ENCODE results near the gene SETD6.
"Not testable (repeated sequence)": the region's sequence is repeated elsewhere in the genome, so short reads cannot be mapped to it uniquely, and the experiment has no call there.

Gene SETD6, protein sequence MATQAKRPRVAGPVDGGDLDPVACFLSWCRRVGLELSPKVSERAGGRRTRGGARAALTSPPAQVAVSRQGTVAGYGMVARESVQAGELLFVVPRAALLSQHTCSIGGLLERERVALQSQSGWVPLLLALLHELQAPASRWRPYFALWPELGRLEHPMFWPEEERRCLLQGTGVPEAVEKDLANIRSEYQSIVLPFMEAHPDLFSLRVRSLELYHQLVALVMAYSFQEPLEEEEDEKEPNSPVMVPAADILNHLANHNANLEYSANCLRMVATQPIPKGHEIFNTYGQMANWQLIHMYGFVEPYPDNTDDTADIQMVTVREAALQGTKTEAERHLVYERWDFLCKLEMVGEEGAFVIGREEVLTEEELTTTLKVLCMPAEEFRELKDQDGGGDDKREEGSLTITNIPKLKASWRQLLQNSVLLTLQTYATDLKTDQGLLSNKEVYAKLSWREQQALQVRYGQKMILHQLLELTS

DNA sequence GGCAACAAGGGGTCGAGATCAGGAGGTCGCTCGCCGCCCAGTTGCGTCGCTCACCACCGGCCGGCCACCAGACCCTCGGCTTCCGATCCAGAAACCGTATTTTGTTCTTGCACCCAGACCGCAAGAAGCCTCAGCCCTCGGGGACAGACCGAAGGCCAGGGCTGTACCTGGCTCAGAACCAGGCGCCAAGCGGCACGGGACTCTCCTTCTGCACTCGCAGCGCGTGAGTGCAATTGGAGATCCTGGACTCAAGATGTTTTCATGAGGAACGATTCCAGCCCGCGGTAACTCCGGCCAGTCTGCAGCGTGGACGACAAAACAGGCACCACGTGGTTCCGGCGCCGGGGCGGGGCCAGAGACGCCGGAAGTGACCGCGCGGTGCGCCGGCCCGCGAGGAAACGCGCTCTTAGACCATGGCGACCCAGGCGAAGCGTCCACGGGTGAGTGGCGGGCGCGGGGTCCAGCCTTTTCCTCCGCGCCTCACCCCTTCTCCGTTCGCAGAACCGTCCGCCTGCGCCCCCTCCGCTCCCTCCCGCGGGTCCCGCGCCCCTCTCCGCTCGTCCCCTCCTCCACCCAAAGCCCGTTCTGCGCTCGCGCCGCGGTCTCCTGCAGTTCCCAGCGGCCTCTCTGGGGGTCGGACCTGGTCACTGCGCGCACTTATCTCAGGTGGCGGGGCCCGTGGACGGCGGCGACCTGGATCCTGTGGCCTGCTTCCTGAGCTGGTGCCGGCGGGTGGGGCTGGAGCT is at the start of gene SETD6:
Gene SETD6 (plus strand): TSS at position 393 of the 746 bp plus-strand sequence. CDS start 21 bp downstream, at position 414.
- peak in 13 of 14 donors; percentile 41 to 88 (median 80) for DNase-seq

DNA sequence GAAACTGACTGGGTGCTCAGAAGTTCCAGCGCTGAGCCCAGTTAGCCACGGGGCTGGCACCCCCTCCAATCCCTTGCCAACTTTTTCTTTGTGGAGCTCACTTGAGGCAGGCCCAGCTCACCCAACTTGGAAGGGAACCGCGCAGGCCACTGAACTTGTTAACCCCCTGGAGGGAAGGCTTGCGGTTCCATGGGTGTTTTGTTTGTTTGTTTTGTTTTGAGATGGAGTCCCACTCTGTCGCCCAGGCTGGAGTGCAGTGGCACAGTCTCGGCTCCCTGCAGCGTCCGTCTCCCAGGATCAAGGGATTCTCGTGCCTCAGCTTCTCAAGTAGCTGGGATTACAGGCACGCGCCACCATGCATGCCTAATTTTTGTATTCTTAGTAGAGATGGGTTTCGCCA is 49.5 kb upstream of the SETD6 start:
- DNase-seq: no peak

DNA sequence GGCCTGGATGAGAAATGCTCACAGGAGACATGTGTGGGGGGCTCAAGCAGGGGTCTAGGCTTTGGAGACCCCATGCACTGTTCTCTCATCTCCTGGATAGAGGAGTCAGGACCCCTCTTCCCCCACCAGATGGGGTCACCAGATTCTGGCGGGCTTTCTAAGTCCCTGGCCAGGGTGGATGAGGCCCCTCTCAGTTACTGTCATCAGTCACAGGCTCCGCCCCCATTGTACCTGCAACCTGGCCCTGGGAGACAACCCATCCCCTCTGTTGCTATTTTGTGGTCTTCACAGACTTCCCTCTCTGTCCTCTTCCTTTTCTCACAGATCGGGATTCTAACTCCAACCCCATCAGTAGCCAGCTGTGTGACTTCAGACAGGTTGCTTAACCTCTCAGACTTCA is 48.9 kb upstream of the SETD6 start:
- no peak for DNase-seq

DNA sequence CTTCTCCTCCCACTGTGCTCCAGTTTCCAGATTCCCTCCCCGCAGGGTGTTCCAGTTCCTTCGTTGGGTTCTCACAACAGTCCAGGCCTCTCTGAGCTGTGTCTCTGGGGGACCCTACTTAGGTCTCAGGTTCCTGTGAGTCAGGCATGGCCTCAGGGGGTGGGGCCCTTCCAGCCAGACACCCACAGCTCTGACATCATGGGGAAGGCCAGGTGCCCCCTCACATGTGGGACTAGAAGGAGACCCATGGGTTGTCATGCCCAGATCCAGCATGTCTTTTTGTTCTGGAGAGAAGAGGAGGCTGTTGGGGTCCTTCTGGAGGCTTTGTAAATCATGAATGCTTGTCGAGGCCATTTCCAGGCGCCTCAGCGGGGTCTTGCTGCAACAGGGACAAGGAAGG is 47.4 kb upstream of the SETD6 start:
- no peak for DNase-seq

DNA sequence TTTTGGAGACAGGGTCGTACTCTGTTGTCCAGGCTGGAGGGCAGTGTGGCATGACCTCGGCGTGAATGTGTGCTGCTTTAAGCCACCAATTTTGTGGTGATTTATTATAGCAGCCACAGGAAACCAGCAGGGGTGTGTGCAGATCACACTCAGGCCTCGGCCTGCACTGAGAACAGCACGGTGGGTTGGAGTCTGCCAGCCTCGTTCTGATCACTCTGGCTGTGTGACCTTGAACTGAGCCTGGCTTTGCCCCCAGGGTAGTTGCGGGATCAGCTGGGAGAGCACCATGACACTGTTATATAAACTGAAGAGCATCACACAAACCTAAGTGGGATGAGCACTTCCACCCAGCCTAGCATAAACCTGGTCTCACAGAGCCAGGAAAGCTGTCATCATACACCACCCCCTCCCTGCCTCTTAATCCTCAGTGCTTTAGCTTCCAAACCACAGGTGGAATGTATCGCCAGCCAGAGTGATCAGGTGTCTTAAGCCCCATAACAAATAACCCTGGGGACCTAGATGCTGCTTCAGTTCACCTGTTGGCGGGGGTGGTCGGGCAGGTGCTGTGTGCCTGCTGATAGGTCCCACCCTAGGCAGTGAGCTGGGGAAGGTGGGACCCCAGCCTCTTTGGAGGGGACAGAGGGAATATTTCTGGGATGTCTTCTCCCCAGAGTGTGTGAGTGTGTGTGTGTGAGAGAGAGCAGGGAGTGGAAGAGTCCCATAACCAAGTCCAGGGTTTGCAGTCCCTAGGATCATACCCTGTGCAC is 43.9 kb upstream of the SETD6 start:
- no peak for DNase-seq

DNA sequence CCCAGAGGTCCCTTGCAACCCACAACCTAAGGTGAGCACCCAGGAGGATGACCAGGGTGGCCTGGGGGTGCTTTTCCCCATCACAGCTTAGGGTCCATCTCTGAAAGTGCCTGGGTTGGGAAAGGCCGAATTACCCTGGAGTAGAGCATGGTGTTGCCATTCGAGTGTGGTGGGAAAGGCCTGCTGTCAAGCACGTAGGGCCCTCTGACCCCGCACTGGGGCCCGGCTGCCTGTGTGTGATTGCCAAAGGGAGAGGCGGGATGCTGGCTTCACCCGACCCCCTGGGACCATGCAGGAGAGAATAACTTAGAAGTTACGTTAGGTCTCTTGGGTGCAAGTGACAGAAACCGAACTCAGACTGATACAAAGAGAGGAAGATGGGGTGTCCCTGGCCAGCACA is 43.1 kb upstream of the SETD6 start:
- no peak for DNase-seq

DNA sequence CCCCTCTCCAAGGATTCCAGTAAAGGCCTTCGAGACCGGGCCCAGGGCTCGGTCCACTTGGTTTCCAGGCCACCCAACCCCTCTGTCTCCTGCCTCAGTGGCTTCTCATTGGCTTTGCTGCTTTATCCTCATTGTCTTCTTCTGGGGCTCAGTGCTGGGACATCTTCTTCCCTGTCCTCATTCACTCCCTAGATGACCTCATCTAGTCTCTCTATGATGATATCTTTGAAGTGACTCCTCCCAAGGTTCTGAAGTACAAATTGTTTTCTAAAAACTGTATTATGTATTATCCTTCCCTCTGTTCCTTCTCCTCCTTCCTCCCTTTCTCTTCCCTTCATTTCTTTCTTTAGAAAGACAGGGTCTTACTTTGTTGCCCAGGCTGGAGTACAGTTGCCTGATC is 42.5 kb upstream of the SETD6 start:
- DNase-seq: no peak

DNA sequence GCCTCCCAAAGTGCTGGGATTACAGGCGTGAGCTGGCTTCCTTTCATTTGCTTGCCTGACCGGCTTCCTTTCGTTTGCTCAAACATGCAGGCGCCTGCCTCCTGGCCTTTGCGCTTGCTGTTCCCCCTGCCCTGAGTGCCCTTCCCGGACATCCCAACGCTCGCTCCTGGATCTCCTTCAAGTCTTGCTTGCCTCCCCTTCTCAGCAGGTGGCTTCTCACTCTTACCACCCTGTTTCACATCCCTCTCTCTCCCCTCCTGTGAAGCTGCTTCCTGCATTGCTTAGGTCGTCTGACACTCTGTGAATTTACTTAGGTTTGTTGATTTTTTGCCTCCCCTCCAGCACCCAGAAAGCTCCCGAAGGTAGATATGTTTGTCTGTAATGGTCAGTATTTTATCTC is 41.0 kb upstream of the SETD6 start:
- DNase-seq: no peak

DNA sequence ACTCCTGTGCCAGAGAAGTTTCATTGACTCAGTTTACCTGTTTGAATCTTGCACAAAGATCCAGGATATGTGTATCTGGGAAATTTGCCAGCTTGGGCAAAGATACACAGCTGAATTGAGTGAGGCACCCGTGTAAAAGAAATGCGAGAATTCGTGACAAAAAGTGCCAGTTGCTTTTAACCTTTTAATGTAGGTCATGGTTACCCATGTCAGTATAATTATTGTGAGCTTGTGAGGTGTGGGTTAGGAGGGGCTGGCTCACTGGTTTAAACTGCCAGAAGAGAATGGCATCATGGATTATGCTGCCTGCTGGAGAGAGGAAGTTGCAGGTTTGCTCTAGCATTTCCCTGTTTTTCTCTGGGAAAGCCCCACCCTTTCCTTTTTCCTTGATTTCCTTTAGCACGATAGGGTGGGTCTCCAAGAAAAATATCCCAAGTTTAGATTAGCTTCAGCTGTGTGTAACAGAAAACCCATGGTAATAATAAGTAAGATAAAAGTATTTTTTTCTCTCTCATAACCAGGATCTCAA is 40.2 kb upstream of the SETD6 start:
- DNase-seq: no peak

DNA sequence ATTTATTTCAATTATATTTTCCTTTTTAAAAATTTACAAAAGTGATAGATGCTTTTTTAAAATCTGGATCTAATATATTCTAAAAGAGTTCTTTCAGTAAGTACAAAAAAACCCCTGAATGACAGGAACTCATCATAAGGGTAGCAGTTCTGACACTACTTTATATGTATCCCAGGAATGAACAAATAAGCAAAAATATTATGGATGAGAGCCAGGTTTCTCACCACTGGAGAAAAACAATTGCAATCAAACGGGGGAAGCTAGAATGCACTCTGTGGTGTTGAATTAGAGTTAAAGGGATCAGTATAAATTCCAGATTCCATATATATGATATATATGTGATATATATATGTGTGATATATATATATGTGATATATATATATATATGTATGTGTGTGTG is 38.5 kb upstream of the SETD6 start:
- no peak for DNase-seq

DNA sequence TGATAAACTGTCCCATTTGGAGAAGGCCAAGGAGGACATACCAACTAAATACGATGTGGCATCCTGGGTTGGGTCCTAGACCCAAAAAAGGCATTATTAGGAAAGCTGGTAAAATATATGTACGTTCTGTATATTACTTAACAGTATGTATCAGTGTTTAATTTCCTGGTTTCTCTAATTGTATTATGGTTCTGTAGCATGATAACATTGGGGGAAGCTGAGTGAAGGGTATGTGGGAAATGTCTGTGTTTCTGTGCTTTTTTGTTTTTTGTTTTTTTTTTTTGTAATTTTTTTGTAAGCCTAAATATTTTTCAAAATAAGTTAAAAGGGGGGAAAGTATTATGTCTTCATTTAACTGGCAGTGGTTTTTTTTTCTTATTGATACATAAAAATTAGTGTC is 36.9 kb upstream of the SETD6 start:
- DNase-seq: no peak

DNA sequence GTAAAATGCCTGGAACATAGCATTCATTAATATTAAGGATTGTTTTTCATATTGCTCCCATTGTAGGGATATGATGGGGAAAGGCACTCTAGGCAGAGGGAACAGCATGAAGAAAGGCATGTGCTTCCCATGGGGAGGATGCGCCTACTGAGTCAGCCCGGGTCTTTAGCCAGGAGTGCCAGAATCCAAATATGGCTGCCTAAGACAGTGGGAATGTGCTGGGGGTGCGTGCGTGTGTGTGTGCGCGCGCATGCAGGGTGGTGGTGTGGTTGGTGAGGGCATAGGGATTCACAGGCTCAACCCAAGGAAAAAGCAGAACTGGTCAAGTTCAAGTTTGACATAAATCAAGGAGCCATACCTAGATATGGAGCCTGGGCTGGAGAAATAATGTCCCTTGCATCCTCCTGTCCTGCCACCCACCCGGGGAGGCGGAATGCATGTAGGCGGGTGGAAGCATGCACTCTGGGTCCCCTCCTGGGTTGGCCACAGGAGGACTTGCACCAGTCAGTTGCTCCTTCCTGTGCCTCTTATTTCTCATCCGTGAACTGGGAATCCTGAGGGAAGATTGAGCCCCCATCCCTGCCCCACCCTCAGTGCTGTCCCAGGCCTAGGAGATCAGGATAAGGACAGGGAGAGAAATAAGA is 34.0 kb upstream of the SETD6 start:
- no peak for DNase-seq

DNA sequence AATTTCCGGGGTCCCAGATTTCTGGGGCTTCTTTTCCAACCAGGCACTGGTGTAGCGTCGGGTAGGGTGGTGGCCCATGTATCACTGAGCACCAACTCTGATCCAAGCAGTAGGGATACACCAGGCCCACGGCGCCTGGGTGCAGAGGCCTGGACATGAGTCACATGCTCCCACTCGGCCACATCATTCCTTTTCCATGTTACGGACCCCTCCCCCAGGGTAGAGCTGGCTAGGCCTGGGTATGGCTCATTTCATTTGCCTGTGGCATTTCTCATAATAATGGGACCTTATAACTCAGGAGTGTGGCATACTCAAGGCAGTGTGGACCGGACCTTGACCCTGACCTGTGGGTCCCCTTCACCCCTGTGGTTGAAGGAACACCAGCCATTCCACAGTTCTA is 33.4 kb upstream of the SETD6 start:
- no peak for DNase-seq

DNA sequence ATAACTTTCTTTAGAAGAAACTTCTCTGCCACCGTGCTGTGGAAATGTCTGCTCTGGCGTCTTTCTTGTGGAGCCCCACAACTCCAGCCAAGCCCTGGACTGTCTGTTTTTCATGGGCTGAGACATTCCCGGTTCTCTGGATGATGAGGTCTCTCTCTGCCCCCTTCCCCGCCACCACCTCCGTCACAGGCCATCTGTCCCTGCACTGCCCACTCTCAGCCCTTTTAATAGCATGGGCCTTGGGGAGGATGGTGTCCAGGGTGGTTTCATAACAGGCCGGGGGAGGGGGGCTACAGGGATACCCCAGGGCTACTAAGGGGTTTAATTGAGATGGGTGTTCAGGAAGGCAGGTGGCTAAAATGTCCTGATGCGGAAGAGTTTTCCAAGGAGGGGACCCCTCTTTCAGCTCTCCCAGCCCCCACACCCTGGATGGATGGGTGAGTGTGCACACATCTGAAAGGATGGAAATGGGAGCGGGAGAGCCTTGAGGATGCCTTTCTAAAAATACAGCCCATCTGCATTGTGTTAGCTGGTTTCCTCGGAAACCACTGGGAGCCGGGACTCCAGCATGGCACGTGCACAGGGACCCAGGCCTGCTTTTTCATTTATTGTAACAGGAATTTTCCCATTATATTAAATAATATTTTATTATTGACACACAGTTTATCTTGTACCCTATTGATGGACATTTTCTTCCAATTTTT is 30.0 kb upstream of the SETD6 start:
- no peak for DNase-seq

DNA sequence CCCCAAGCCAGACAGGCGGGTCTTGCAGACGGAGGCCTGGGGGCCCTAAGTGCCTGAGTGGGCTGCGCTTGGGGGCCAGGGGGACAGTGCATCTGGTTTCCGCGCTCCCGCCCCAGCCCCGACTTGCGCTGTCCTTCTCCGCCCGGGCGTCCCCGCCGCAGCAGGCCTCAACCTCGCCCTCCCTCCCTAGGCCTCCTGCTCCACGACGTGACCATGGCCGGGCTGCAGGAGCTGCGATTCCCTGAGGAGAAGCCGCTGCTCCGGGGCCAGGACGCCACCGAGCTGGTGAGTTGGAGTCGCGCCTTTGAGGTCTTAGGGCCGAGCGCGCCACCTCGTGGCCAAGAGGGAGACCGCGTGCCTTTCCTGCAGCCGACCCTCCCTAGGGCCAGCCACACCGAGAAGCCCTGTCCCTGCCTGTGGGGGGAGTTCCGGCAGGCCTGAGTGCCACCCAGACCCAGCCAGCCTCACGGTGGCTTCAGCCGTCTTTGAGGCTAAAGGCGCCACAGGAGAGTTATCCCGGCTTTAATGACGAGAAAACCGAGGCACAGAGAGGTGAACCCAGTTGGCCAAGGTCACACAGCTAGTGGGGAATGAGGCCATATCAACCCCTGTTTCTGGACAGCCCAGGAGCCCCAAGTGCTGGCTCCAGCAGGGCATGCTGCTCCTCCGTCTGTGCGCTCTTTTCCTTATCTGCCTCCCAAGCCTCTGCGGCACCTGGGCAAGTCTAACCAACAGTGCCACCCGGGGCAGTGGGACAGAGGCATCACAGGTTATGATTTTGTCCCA is 27.6 kb upstream of the SETD6 start:
- DNase-seq: peak in 12 of 14 donors; percentile 18 to 79 (median 57)

DNA sequence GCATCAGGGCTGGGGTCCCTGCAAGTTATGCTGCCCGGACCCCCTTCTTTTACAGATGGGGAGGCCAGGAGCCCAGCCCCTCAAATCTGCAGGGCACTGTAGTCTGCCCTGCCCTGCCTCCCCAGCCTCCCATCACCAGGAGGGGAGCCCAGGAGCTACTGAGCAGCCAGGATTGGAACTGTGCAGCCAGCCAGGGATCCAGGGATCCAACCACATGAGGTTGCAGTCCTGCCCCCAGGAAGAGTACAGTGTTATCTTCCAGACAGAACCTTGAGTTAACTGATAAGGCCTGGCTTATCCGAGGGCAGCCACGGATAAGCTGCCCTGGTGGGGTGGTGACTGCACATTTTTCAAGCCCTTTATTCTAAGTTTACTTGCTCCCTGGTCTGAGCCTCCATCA is 26.8 kb upstream of the SETD6 start:
- DNase-seq: no peak

DNA sequence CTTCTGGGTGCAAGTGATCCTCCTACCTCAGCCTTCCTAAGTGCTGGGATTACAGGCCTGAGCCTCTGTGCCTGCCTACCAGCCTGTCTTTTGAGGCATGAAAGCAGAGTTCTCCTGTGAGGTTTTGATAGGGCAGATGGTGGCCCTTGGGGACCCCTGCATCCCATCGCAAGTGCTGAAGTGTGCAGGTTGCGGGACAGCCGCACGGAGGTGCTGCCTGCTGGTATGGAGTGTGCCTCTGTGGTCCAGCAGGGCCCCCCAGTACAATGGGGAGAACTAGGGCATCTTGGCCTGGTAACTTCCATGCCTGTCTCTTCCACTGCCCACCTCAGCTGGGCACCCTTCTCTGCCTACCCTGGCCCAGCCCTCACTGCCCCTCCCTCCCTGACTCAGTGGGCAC is 25.3 kb upstream of the SETD6 start:
- DNase-seq: no peak

DNA sequence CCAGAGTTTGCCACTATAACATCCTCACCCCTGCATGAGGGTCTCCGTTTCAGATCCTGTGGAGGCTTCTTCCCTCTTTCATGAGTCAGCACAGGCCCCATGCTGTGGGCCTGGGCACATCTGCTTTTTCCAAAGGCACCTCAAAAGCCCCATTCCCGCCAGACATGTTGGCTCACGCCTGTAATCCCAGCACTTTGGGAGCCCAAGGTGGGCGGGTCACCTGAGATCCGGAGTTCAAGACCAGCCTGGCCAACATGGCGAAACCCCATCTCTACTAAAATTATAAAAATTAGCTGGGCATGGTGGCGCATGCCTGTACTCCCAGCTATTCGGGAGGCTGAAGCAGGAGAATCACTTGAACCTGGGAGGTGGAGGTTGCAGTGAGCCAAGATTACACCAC is 24.8 kb upstream of the SETD6 start:
- not testable (repeated sequence) for DNase-seq

DNA sequence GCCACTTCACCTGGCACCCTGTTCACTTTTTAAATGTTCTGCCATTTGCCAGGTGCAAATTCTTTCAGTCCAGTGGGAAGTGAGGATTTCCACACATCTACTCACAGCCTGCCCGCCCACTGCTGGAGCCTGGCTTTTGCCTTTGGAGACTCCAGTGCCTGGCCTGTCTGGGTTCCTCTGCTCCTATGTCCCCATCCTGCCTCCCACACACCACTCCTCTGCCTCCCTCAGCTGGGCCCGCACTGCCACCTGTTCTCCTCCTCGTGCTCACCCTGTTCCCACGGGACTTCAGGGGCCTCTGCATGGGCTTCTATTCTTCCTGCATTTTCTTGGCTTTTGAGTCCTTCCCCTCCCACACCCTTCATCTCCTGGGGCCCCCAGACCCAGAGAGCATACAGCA is 23.3 kb upstream of the SETD6 start:
- DNase-seq: no peak

DNA sequence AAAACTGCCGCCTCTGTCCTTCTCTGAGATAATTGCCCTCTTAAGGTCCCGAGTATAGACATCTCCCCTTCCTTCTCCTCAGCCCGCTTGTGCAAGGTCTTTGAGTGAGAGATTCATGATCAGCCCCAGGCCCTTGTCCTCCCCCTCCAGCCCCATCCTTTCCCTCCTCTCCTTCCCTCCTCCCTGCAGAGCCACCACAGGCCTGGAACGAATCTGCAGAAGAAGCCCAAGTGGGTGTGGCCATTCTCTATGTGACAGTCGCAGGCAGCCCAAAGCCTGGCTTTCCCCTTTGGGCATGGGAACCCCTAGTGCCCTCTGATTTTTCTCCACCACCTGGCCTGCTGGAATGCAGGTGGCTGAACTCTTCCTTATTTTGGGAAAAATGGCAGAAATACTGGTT is 22.6 kb upstream of the SETD6 start:
- peak in 2 of 14 donors; percentile 18 to 59 for DNase-seq

Measured in C1 segment of cervical spinal cord (tissue), 14 donors.